Measurements from ENCODE around the gene OSBPL5.

OSBPL5 gene

DNA sequence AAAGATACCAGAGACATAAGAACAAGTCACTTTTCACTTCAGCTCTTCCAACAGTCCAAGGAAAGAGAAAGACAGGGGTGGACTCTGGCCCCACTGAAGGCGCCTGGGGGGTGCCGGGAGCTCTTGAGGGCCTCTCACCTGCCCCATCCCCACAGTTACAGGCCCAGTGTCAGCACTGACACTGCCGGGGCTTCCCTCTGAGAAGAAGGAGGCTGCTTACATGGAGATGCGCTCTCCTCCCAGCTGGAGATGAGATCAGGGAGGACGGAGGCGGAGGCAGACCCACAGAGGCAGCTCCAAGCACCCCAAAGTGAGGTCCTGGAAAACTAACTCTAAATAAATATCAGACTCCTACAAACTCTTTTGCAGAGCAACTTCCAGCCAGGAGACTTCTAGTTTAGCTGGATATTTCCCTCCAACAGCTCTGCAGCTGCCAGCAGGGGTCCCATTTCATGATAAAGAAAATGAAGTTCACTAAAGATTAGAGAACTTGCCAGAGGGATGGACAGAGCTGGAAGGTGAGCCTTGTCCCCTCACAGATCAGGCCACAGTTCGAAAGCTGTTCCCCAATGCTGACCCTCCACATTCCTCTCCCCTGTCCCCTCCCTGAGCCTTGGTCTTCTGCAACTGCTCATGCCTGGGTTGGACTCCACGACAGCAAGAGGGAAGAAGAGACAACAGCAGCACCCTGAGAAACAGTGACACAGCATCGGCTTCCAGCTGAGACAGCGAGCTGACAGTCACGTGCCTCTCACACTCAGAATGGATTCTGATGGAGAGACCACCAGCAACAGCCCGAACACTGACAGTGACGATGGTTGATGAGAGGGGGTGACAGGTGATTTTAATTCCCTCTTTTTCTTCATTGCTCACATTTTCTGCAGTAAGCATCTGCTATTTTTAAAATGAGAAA, 113.7 kb downstream of the OSBPL5 start:
- DNase-seq (ENCODE audit: low read depth) = no peak

- DNase-seq (ENCODE audit: low read depth) = no peak
Measured at GRCh38 chr11:3050386-3051195, 114.5 kb downstream of the OSBPL5 start.

- peak; percentile 88 for DNase-seq (ENCODE audit: low read depth)
Measured at GRCh38 chr11:3049430-3050243, 115.5 kb downstream of the OSBPL5 start.

DNA sequence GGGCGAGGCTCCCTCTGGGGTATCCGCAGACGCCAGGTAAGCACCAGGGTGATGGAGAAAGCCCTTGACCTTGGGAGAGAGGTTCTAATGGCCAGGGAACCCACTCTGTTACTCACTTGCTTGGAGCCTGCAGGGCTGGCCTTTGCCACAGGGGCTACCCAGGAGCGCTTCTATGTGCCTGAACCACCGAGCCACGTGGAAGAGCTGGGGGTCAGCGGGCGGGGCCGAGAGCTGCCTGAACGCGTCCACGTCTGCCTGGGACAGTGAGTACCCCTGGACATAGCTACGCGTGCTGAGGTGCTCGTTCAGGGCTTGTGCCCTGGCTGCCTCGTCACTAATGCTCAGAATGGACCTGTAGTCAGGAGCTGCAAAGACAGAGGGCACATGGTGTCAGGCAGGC, 117.5 kb downstream of the OSBPL5 start:
- DNase-seq (ENCODE audit: low read depth) = no peak

GRCh38 chr11:3046641-3047040, 118.5 kb downstream of the OSBPL5 start:
- no peak for DNase-seq (ENCODE audit: low read depth)

- no peak for DNase-seq (ENCODE audit: low read depth)
Measured at GRCh38 chr11:3046190-3046589, 118.9 kb downstream of the OSBPL5 start.

GRCh38 chr11:3044915-3045314, 120.2 kb downstream of the OSBPL5 start:
- no peak for DNase-seq (ENCODE audit: low read depth)

DNA sequence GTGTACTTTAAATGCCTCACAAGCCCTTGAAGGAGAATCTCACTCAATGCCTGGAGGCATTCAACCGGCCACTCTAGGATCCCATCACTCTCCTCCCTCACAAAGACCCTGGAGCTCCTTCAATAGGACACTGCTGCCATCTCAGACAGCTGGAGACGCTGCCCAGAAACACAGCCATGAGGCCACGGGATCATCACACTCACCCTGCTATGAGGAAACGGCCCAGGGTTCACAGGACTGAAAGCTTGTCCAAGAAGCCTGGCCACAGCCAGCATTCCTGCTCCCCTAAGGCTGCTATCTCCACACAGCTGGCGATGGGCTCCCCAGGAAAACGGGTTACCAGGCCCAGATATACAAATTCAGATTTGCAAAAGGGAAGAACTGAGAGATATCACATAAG, 121.1 kb downstream of the OSBPL5 start:
- DNase-seq (ENCODE audit: low read depth) = no peak

GRCh38 chr11:3043315-3043871, 121.7 kb downstream of the OSBPL5 start:
- peak; percentile 9 for DNase-seq (ENCODE audit: low read depth)

- DNase-seq (ENCODE audit: low read depth) = no peak
Measured at GRCh38 chr11:3042496-3043314, 122.4 kb downstream of the OSBPL5 start.

DNA sequence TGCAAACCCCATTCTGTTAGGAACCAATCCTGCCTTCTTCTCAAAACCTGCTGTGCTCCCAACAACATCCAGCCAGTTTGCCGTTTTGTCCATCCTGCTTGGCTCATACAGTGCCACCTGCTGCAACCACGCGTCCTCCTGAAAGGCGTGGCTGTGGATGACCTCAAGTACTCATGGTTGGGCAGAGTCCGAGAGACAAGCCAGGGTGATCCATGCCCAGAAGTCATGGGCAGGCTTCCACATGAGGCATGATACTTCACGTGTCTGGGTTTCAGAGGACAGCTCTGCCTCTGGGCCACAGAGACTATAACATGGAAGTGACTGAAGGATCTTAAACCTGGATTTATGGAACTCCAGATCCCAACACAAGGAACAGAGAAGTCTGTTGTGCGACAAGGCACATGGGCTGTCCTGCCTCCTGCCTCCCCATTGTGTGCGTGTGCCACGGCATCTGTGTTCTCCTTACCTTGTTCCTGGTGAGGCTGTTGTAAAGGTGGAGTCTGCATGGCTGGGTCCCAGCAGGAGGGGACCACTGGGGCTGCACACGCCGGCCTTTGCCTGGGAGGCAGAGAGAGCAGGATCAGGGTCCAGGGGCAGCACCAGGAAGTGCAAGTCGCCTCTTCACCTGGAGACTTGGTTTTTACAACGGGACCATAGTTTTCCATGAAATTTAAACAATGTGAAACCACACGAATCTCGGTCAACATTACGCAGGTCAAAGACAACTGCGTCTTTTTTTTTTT, 123.2 kb downstream of the OSBPL5 start:
- DNase-seq (ENCODE audit: low read depth) = no peak

DNA sequence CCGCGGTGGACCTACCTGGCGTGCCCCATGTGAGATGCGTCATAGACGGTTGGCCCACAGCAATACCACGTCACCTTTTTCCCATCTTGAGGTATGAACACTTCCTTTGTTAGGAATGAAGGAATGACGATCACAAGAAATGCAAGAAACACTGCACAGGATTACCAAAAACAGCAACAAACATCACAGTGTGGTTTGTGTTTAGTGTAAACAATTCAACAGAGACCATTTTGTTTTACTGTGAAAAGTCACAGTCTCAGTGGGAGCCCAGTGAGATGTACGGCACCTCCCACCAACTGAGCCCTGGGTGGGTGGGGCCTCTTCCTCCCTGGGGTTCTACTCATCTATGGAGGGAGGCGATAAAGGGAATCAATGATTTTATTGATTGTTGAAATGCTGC, 124.2 kb downstream of the OSBPL5 start:
- no peak for DNase-seq (ENCODE audit: low read depth)

DNA sequence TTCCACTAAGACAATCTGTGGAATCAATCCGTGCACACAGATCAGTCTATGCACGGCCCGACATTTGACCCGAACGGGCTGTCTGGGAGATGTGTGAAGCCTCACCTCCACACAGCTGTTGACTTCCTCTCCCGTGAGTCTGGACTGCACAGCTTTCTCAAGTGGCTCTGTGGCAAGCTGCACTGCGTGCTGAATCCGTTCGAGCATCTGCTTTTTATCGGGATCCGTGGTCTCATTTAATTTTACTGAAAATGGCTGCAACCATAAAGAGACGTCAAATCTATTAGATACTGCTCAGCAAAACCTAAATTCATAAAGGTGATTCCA, 127.2 kb downstream of the OSBPL5 start:
- DNase-seq (ENCODE audit: low read depth) = no peak

All from fibroblast of the conjunctiva (primary cell).